Spinal cord (tissue), 10 donors: ENCODE data around the gene LRMDA. TPM values are rescaled to one million over a fixed set of nuclear protein-coding genes. Genes with fewer than 3 reads are reported as not detected.

Experiments
- DNase-seq, 6 donors: peaks; one replicate each; pipeline versions ENCODE4 v3.0.0 to v3.0.0-alpha.2; 2013 to 2015; ENCODE audit warnings: low spot score in 6 of 6, low read depth in 4 of 6
- H3K27ac ChIP-seq: one replicate; pipeline ENCODE4 v1.5.1; 2013; ENCODE audit warnings: low read depth, low read length, control low read depth
- H3K27me3 ChIP-seq: one replicate; pipeline ENCODE4 v1.6.1; 2013; ENCODE audit warnings: low read length; ENCODE audit not compliant: control insufficient read depth, insufficient read depth
- H3K36me3 ChIP-seq: one replicate; pipeline ENCODE4 v1.6.1; 2013; ENCODE audit warnings: low read length; ENCODE audit not compliant: control insufficient read depth, insufficient read depth
- H3K4me1 ChIP-seq: one replicate; pipeline ENCODE4 v1.6.1; 2013; ENCODE audit warnings: low read length; ENCODE audit not compliant: control insufficient read depth, insufficient read depth
- H3K4me3 ChIP-seq: one replicate; pipeline ENCODE4 v1.5.1; 2013; ENCODE audit warnings: low read depth, low read length, control low read depth
- H3K9me3 ChIP-seq: one replicate; pipeline ENCODE4 v1.6.1; 2013; ENCODE audit warnings: low read length; ENCODE audit not compliant: control insufficient read depth, insufficient read depth
- WGBS: methylation state at CpG from one replicate; pipeline ENCODE4 v1.1.5; 2013; ENCODE audit warnings: missing lambda C conversion rate; ENCODE audit not compliant: insufficient coverage; 5-methylcytosine and 5-hydroxymethylcytosine counted together
- polyA plus RNA-seq, 2 donors: library from polyadenylated mRNA; unstranded; fragments of 120-200 nt; gene quantifications; one replicate each; pipeline ENCODE4 v1.2.1, GENCODE V29; 2013; ENCODE audit not compliant: insufficient read length in 2 of 2
- total RNA-seq, 2 donors: library from RNA; depleted of rRNA in 1 of 2; stranded (reverse); fragments of 120-200 nt in 1 of 2; fragments of >200 nt in 1 of 2; gene quantifications; one replicate each; pipeline versions ENCODE4 v1.2.3 to v1.2.4, GENCODE V29; 2013 to 2014
- donor health status: healthy.

LRMDA gene
- total and polyA plus RNA-seq, 4 donors: 5.6 to 9.9 (median 7.2) TPM

DNA sequence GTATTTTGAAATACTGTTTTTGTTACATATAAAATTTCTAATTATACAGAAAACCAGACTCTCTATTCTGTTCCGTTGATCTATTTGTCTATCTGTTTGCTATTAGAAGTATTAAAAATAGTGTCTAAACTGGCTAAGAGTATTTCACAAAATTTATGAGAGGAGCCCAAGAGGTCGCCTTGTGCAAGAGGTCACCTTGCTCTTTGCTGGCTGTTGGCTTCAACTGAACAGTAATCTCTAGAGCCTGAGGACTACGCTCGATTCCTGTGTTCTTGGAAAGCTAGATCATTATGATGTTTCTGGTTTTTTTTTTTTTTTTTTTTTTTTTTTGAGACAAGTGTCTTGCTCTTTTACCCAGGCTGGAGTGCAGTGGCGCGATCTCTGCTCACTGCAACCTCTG, 428.6 kb downstream of the LRMDA start:
- no peaks in the 10 kb centered on the region for H3K36me3 ChIP-seq
- peaks cover 3% of the 10 kb centered on the region for H3K4me1 ChIP-seq
- H3K27me3 ChIP-seq: no peaks in the 10 kb centered on the region
- H3K9me3 ChIP-seq: no peaks in the 10 kb centered on the region
- H3K27ac ChIP-seq: no peak overlapping the region
- 80% methylated on average over 5 of the region's 6 CpGs for WGBS
- H3K4me3 ChIP-seq: no peak overlapping the region
- DNase-seq: no peak

DNA sequence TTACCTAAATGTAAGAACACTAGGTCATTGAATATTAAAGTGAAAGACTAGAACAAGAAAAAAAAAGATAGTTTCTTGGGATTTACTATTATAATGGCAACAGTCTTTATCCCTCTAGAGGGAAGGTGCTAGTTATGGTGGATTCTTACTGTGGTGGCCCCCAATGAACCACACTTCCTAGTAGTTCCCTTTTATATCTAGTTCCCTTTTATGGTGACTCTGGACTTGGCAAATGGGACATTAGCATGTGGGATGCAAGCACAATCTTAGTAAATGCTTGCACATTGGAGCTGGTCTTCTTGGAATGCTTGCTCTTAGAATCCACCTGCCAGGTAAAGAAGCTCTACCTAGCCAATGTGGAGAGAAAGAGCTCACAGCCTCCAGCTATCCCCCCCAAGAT, 430.2 kb downstream of the LRMDA start:
- Histone ChIP-seq H3K36me3 (no peaks in the 10 kb centered on the region), H3K27me3 (no peaks in the 10 kb centered on the region), H3K9me3 (no peaks in the 10 kb centered on the region), H3K4me1 (peaks cover 9% of the 10 kb centered on the region), H3K4me3 (no peak overlapping the region), H3K27ac (no peak overlapping the region)
- DNase-seq: no peak

DNA sequence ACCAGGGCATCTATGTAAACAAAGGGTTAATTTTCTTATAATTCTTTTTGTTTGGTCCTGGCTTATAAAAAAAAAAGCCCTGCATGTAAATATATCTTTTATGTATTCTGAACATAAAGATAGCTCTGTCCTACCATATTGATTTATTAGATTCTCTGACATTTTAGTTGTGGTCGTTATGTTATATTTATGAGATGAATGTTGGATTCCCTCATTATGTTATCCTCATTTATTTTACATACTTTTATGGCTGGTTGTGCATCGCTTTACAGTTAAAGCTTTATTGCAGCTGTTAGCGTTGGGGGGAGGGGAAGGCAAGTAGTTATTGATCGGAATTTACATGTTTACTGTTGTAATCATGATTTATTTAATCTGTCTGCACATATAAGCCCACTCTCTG, 431.5 kb downstream of the LRMDA start:
- peaks cover 6% of the 10 kb centered on the region for H3K4me1 ChIP-seq
- H3K27ac ChIP-seq: no peak overlapping the region
- DNase-seq: peak in 1 of 6 donors; percentile 37
- WGBS: no CpG with 5 or more reads among the region's 4 CpGs
- H3K36me3 ChIP-seq: no peaks in the 10 kb centered on the region
- no peak overlapping the region for H3K4me3 ChIP-seq
- no peaks in the 10 kb centered on the region for H3K27me3 ChIP-seq
- no peaks in the 10 kb centered on the region for H3K9me3 ChIP-seq

DNA sequence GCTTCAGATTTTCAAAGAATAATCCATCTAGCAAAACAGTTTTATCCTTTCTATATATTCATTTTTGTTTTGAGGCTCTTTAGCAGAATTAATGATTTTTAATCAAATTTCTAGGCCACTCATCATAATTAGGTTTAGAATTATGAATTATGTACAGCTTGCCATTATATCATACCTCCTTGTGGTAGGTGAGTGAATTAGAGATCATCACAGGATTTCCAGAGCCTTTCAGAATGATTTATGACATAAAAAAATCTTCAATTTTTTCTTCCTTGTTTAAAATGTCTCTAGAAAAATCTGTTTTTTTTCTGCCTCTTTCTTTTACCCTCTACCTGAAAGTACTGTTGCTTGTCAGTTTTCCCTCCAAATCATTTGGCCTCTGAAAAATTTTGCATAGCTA, 433.3 kb downstream of the LRMDA start:
- H3K4me1 ChIP-seq: peaks cover 5% of the 10 kb centered on the region
- no peak overlapping the region for H3K27ac ChIP-seq
- DNase-seq: no peak
- H3K9me3 ChIP-seq: no peaks in the 10 kb centered on the region
- no peaks in the 10 kb centered on the region for H3K27me3 ChIP-seq
- H3K4me3 ChIP-seq: no peak overlapping the region
- no peaks in the 10 kb centered on the region for H3K36me3 ChIP-seq

DNA sequence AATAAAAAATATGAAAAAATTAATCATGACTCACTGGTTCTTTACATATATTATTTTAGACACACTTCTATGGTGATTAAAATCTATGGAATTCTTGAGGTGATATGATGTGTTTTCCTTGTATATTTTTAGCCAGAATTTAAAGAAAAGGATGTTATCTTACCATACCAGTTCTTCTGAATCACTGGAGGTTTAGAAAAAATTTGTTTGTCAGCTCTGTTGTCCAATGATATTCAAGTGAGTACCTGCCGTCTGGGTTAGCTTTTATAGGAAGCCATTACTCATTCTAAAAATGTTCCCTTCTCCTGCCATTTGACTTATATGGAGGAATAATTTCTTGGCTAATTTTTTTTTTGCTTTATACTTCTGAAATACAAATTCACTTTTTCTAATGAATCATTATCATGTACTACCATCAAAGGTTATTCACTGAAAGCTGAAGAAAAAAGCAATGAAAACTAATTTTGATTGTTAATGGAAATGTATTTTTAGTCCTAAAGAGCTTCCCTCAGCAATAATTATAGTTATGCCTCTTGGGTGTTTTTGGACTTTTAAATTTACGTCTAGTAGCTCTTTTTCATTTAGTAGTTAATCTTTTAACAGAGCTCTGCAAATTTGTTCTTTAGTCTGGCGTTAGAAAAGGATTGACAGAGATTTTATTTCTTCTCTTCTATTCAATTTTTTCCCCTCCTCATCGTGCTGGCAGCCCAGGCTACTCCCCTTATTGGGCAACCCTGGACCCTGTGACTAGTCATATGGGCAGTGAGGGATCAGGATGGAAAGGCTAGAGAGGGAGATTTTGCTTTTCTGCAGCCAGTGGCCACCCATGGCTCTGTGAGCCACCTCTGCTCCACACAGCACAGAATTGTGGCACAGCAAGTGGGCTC, 434.2 kb downstream of the LRMDA start:
- peak in 1 of 6 donors; percentile 26 for DNase-seq
- H3K27ac ChIP-seq: no peak overlapping the region
- H3K9me3 ChIP-seq: no peaks in the 10 kb centered on the region
- peaks cover 5% of the 10 kb centered on the region for H3K4me1 ChIP-seq
- no peaks in the 10 kb centered on the region for H3K27me3 ChIP-seq
- WGBS: no CpG with 5 or more reads among the region's 4 CpGs
- no peak overlapping the region for H3K4me3 ChIP-seq
- H3K36me3 ChIP-seq: no peaks in the 10 kb centered on the region

DNA sequence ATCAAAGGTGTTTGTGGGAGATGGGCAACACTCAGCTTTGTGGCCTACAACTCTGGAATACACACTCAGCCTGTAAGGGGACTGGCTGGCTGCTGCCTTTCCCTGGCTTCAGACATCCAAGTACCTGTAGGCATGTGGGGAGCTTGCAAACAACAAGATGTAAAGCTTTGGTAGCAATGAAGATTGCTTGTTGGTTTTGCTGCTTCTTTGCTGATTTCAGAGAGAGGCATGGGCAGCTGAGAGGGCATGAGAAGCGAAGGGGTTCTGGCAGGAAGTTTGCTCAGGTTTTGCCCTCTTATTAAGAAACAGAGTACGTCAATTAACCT, 434.8 kb downstream of the LRMDA start:
- Histone ChIP-seq H3K4me3 (no peak overlapping the region), H3K36me3 (no peaks in the 10 kb centered on the region), H3K9me3 (no peaks in the 10 kb centered on the region), H3K4me1 (peaks cover 5% of the 10 kb centered on the region), H3K27me3 (no peaks in the 10 kb centered on the region), H3K27ac (no peak overlapping the region)
- 98% methylated on average over 2 of the region's 2 CpGs for WGBS
- no peak for DNase-seq

DNA sequence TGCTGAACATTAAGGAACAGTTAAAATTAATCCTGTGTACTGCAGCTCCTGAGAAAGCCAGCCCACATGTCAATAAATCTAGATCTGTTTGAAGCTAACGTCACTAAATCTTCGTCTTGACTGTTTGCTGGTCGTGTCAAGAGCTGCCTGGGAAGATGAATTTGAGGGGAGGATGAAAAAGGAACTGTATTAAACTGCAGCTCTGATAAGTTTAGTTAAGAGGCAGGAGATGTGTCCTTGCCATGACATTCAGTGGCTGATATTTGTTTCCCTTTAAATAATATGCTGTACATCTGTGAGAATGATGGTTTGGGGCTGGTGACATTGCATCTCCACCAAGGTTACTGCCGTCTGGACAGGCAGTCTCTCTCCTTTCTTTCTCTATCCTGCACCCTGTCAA, 435.3 kb downstream of the LRMDA start:
- Histone ChIP-seq H3K36me3 (no peaks in the 10 kb centered on the region), H3K27ac (no peak overlapping the region), H3K4me1 (peaks cover 5% of the 10 kb centered on the region), H3K4me3 (no peak overlapping the region), H3K27me3 (no peaks in the 10 kb centered on the region), H3K9me3 (no peaks in the 10 kb centered on the region)
- 73% methylated on average over 3 of the region's 4 CpGs for WGBS
- peak in 1 of 6 donors; percentile 64 for DNase-seq

DNA sequence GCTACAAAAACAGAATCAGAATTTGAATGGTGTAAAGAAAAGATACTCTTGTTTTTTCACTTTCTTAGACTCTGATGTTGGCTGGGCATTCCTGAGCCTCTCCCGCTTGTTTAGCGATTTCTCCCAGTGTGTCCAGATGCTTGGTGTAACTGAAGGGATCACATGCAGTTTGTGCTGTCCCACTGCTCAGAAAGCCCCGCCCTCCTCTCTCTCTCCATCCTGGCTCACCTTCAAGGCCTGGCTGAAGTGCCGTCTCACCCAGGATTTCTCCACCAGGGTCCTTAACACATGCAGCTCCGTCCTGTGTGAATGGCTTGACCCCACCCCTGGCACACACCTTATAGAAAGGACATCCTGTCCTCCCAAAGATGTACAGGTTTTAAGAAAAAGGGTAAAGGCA, 437.1 kb downstream of the LRMDA start:
- no peaks in the 10 kb centered on the region for H3K27me3 ChIP-seq
- H3K4me1 ChIP-seq: peaks cover 5% of the 10 kb centered on the region
- no peak overlapping the region for H3K27ac ChIP-seq
- DNase-seq: no peak
- WGBS: 89% methylated on average over 5 of the region's 5 CpGs
- no peak overlapping the region for H3K4me3 ChIP-seq
- no peaks in the 10 kb centered on the region for H3K36me3 ChIP-seq
- H3K9me3 ChIP-seq: no peaks in the 10 kb centered on the region

DNA sequence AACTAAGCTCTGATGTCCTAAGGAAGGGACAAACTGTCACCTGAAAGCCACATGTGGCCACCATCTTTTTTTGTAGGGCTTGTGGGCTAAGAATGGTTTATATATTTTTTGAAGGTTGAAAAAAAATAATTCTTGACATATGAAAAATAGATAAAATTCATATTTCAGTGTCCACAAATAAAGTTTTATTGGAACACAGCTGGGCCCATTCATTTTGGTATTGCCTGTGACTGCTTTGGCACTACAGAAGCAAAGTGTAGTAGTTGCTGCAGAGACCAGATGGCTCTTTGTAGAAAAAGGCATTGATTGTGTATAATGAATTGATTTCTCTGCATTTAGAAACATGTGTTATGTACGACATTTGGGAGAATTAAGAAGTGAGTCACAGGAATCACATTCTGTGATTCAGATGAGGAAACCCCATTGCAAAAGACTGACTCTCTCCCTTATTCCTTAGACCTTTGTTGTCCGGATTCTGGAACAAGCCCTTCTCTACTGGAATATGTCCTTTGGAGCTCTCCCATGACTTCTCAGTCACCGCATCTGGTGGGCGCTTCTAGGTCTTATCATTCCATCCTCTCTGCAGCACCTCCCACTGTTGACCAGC, 438.7 kb downstream of the LRMDA start:
- DNase-seq: no peak
- Histone ChIP-seq H3K4me1 (peaks cover 5% of the 10 kb centered on the region), H3K36me3 (no peaks in the 10 kb centered on the region), H3K27me3 (no peaks in the 10 kb centered on the region), H3K4me3 (no peak overlapping the region), H3K27ac (no peak overlapping the region), H3K9me3 (no peaks in the 10 kb centered on the region)
- 90% methylated on average over 4 of the region's 4 CpGs for WGBS

DNA sequence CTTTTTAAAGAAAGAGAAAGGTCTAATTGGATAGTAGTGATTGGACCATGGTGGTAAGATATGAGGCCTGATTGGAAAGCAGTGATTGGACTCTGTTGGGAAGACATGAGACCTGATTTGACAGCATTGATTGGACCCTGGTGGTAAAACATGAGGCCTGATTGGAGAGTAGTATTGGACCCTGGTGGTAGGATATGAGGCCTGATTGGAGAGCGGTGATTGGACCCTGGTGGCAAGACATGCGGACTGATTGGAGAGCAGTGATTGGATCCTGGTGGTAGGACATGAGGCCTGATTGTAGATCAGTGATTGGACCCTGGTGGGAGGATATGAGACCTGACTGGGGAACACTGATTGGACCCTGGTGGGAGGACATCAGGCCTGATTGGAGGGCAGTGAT, 444.3 kb downstream of the LRMDA start:
- no peak for DNase-seq
- Histone ChIP-seq H3K4me3 (no peak overlapping the region), H3K27ac (no peak overlapping the region), H3K27me3 (no peaks in the 10 kb centered on the region), H3K36me3 (no peaks in the 10 kb centered on the region), H3K9me3 (no peaks in the 10 kb centered on the region), H3K4me1 (no peaks in the 10 kb centered on the region)
- 98% methylated on average over 2 of the region's 2 CpGs for WGBS
